A549 (cell line): ENCODE data around the gene KRT14. TPM values are rescaled to one million over a fixed set of nuclear protein-coding genes. Genes with fewer than 3 reads are reported as not detected.
A peak's percentile ranks its signal among the peaks of the same experiment; 100 is the strongest.
"Not testable (repeated sequence)": the region's sequence is repeated elsewhere in the genome, so short reads cannot be mapped to it uniquely, and the experiment has no call there.

Experiments
- ATAC-seq, 2 experiments: fragments of 200-7000 bp in 1 of 2; fragments of >200 bp in 1 of 2; cut with Nextera tagmentation in 1 of 2; cut with Tn5 transposase in 1 of 2; 3 replicates each; pipeline versions ENCODE4 v1.8.0 to v1.9.1; 2018 to 2020; ENCODE audit warnings: mild to moderate bottlenecking in 1 of 2, moderate library complexity in 1 of 2
- CTCF ChIA-PET: fragments of 300-600 bp; sonication (Branson Sonifier 250); formaldehyde crosslinking; extraction: SDS; loops from one replicate; lab custom pipeline; 2021; ENCODE audit warnings: antibody characterized with exemption, inconsistent platforms; lab: Yijun Ruan, JAX
- POLR2A ChIA-PET: fragments of 350-600 bp; formaldehyde crosslinking; extraction: SDS; loops from one replicate; lab custom pipeline; 2021; ENCODE audit warnings: antibody characterized with exemption, inconsistent platforms; lab: Yijun Ruan, JAX
- DNase-seq, 2 experiments: peaks; one replicate each; pipeline versions ENCODE4 v3.0.0 to v3.0.0-alpha.2; 2011 to 2016; ENCODE audit warnings: low read depth in 1 of 2, low spot score in 1 of 2
- FAIRE-seq: peaks from 2 replicates; lab custom pipeline; 2011; peaks lifted over from hg19 to GRCh38; lab: Jason Lieb, UNC
- H3K27ac ChIP-seq, 2 experiments: fragments of >200 bp; sonication (Bioruptor Twin); formaldehyde crosslinking; 3 replicates each; pipeline ENCODE4 v1.5.1; 2016 to 2017
- H3K4me1 ChIP-seq: fragments of >200 bp; sonication (Bioruptor Twin); formaldehyde crosslinking; 3 replicates; pipeline ENCODE4 v1.6.1; 2016
- H3K4me2 ChIP-seq: fragments of >200 bp; sonication (Bioruptor Twin); formaldehyde crosslinking; 3 replicates; pipeline ENCODE4 v1.6.1; 2016
- H3K4me3 ChIP-seq: fragments of >200 bp; sonication (Bioruptor Twin); formaldehyde crosslinking; 3 replicates; pipeline ENCODE4 v1.5.1; 2016
- H3K9me3 ChIP-seq: fragments of >200 bp; sonication (Bioruptor Twin); formaldehyde crosslinking; 3 replicates; pipeline ENCODE4 v1.6.1; 2016
- CBX2 ChIP-seq: fragments of 200-600 bp; sonication (generic); IDR thresholded peaks from 2 replicates; pipeline ENCODE4 v1.6.1; 2016; ENCODE audit warnings: low read depth, mild to moderate bottlenecking, borderline replicate concordance
- CHD4 ChIP-seq: fragments of 200-600 bp; sonication (generic); IDR thresholded peaks from 2 replicates; pipeline ENCODE4 v1.6.1; 2016; ENCODE audit warnings: antibody characterized with exemption, mild to moderate bottlenecking, borderline replicate concordance
- FOSL2 ChIP-seq, 2 experiments: fragments of 450-650 bp in 1 of 2; fragments of >200 bp in 1 of 2; sonication (Bioruptor Twin) in 1 of 2; formaldehyde crosslinking; IDR thresholded peaks; 2 replicates each; pipeline versions ENCODE4 v1.5.0 to v1.6.1; 2016 to 2020; ENCODE audit warnings: mild to moderate bottlenecking in 1 of 2, moderate library complexity in 1 of 2
- GATA3 ChIP-seq: IDR thresholded peaks from 2 replicates; pipeline ENCODE4 v1.6.1; 2012; ENCODE audit warnings: borderline replicate concordance
- HOXA7 ChIP-seq: fragments of 250-450 bp; sonication (Bioruptor Pico); IDR thresholded peaks from 2 replicates; pipeline ENCODE4 v1.5.0; 2020; ENCODE audit warnings: mild to moderate bottlenecking, moderate library complexity
- HOXB13 ChIP-seq: fragments of 250-450 bp; sonication (Bioruptor Pico); IDR thresholded peaks from 2 replicates; pipeline ENCODE4 v1.5.0; 2020; ENCODE audit warnings: low read depth, mild to moderate bottlenecking, moderate library complexity
- HOXB5 ChIP-seq: fragments of 250-450 bp; sonication (Bioruptor Pico); IDR thresholded peaks from 2 replicates; pipeline ENCODE4 v1.5.0; 2020; ENCODE audit warnings: mild to moderate bottlenecking, moderate library complexity
- KDM5A ChIP-seq: fragments of 200-600 bp; sonication (generic); IDR thresholded peaks from 2 replicates; pipeline ENCODE4 v1.6.1; 2016; ENCODE audit warnings: antibody characterized with exemption, mild to moderate bottlenecking
- MYC ChIP-seq: IDR thresholded peaks from 2 replicates; pipeline ENCODE4 v1.6.1; 2012; ENCODE audit warnings: mild to moderate bottlenecking, inconsistent platforms, low read length, improper control_type of control experiment, borderline replicate concordance
- PHF8 ChIP-seq: fragments of 200-600 bp; sonication (generic); IDR thresholded peaks from 2 replicates; pipeline ENCODE4 v1.6.1; 2016; ENCODE audit warnings: low read depth, mild to moderate bottlenecking, antibody characterized with exemption, moderate library complexity, borderline replicate concordance
- RCOR1 ChIP-seq: fragments of 150-350 bp; IDR thresholded peaks from 2 replicates; pipeline ENCODE4 v1.6.1; 2014; ENCODE audit warnings: antibody characterized with exemption, low read length, low read depth
- SREBF2 ChIP-seq: fragments of 450-650 bp; IDR thresholded peaks from 2 replicates; pipeline ENCODE4 v1.6.1; 2014; ENCODE audit warnings: mild to moderate bottlenecking, moderate library complexity
- TFCP2L1 ChIP-seq: fragments of 250-450 bp; sonication (Bioruptor Pico); IDR thresholded peaks from 2 replicates; pipeline ENCODE4 v1.5.0; 2021; ENCODE audit warnings: mild to moderate bottlenecking
- ZNF302 ChIP-seq: fragments of 250-450 bp; sonication (Bioruptor Pico); IDR thresholded peaks from 2 replicates; pipeline ENCODE4 v1.9.0; 2021; ENCODE audit warnings: inconsistent platforms, mild to moderate bottlenecking, moderate library complexity
- WGBS: methylation state at CpG from one replicate; pipeline ENCODE4 v1.1.6; 2017; ENCODE audit errors: missing lambda C conversion rate; 5-methylcytosine and 5-hydroxymethylcytosine counted together
- polyA plus RNA-seq, 4 experiments: library from polyadenylated mRNA; depleted of rRNA in 3 of 4; stranded (reverse); fragments of >200 nt; fragmentation: RNase III in 1 of 4; extraction: RNeasy Plus Mini Kit Qiagen cat#74134 plus additional on column Dnase treatment in 1 of 4; gene quantifications; 2 replicates in 3 of 4; 3 replicates in 1 of 4; pipeline ENCODE4 v1.2.3, GENCODE V29; 2011 to 2017
- TF ChIP-seq, protein P1 (sequence below): fragments of 150-350 bp; IDR thresholded peaks from 2 replicates; pipeline ENCODE4 v1.6.1; 2014; ENCODE audit warnings: low read depth, mild to moderate bottlenecking, low read length
- TF ChIP-seq, protein P2 (sequence below): fragments of >200 bp; sonication (Bioruptor Twin); formaldehyde crosslinking; IDR thresholded peaks from 3 replicates; pipeline ENCODE4 v1.6.1; 2016
- TF ChIP-seq, protein P3 (sequence below): fragments of 450-650 bp; IDR thresholded peaks from 2 replicates; pipeline ENCODE4 v1.6.1; 2014; ENCODE audit warnings: antibody characterized with exemption
- TF ChIP-seq, protein P4 (sequence below): fragments of 250-450 bp; sonication (Bioruptor Pico); IDR thresholded peaks from 2 replicates; pipeline ENCODE4 v1.5.0; 2020; ENCODE audit warnings: low read depth, mild to moderate bottlenecking, moderate library complexity

Gene KRT14
- polyA plus RNA-seq, 2 of the 4 experiments (the other 2 are of a cell fraction) = 0.04 to 0.10 TPM

DNA sequence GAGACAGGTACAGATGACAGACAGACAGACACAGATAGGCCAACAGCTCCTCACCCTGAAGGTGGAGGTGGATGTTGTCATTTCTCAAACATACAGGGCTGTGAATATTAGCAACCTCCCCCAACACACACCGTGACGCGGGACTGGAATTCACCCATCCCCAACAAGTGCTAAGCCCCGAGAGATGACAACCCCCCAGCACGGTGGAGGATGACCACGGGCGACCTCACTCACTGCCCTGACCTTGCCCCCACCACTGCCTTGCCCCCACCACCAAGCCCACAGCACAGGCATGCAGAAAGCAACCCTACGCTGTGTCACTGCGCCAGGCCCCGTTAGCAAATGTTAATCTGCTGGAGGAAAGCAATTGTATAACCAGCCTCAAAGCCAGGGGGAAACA, 42.6 kb upstream of the KRT14 start:
- H3K4me3 ChIP-seq = no peak overlapping the region
- no peak for FAIRE-seq
- CTCF ChIA-PET = interaction anchor here (1.1 to 9.5 kb wide), 4 partner anchors 19 to 80 kb away, joined by 3 to 56 read pairs (median 14); no protein-coding TSS in a partner anchor
- ATAC-seq = no peak
- no peak for DNase-seq
- H3K4me2 ChIP-seq = no peak overlapping the region
- POLR2A ChIA-PET = no interaction called here
- WGBS = 67% methylated on average over 10 of the region's 10 CpGs
- 0 out of 3 replicates have a peak, but pooled peaks cover 2% of the 10 kb centered on the region for H3K4me1 ChIP-seq
- no peaks in the 10 kb centered on the region for H3K9me3 ChIP-seq
- TF ChIP-seq ZNF302 (CRISPR knock-in tag) = no peak
- TF ChIP-seq, protein P1, sequence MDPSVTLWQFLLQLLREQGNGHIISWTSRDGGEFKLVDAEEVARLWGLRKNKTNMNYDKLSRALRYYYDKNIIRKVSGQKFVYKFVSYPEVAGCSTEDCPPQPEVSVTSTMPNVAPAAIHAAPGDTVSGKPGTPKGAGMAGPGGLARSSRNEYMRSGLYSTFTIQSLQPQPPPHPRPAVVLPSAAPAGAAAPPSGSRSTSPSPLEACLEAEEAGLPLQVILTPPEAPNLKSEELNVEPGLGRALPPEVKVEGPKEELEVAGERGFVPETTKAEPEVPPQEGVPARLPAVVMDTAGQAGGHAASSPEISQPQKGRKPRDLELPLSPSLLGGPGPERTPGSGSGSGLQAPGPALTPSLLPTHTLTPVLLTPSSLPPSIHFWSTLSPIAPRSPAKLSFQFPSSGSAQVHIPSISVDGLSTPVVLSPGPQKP = no peak
- TF ChIP-seq FOSL2 (IDR thresholded peaks at IDR 0.05) = no peak
- TF ChIP-seq FOSL2 (CRISPR knock-in tag; IDR thresholded peaks at IDR 0.05) = no peak
- no peak overlapping the region for H3K27ac ChIP-seq

DNA sequence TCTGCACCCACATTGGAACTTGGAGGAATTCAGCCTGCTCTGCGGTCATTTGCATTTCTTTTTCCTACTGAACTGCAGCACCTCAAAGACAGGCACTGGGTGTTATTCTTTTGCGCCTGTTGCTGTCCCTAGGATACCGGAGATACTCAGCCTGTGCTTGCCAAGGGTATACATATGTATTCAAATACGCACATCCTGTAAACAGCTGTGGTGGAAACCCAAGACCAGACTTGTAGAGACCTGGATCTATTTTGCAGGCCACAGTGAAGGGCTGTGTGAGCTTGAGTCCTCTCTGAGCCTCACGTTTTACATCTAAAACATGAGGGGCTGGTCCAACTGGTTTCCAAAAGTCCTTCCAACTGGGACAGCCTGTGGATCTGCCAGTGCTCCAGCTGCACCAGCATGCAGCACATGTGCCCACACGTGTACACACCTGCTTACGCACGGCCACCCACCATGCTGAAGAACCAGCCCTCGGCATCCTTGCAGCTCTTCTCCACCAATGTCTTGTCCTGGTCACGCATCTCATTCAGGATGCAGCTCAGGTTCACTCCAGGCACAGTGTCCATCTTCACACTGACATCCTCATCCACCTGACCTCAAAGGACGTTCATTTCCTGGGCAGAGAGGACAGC, 42.0 kb upstream of the KRT14 start:
- not testable (repeated sequence) for FAIRE-seq
- CTCF ChIA-PET = interaction anchor here (0.6 to 9.5 kb wide), 5 partner anchors 13 to 80 kb away, joined by 3 to 56 read pairs (median 5); no protein-coding TSS in a partner anchor

DNA sequence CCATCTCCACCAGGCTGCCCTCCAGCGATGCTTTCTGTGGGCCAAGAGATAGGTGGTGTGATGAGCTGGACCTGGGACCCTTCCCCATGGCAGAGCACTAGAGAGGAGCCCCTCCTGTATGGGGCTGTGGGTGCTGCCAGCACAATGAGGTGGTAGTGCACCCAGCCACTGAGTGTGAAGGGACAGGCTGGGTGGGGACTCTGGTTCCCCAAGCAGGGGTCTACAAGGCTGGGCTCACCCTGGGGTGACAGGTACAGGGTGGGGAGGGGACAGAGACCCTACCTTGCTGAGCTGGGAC, 41.3 kb upstream of the KRT14 start:
- not testable (repeated sequence) for H3K27ac ChIP-seq, FAIRE-seq, H3K4me2 ChIP-seq, H3K4me1 ChIP-seq, DNase-seq, H3K9me3 ChIP-seq, H3K4me3 ChIP-seq
- WGBS = no CpG with 5 or more reads among the region's 1 CpG
- POLR2A ChIA-PET = interaction anchor here (0.6 kb wide), 1 partner anchor 1349 kb away, joined by 3 read pairs; no protein-coding TSS in a partner anchor
- CTCF ChIA-PET = interaction anchor here (4.6 to 9.5 kb wide), 2 partner anchors 20 to 79 kb away, joined by 22 to 56 read pairs; no protein-coding TSS in a partner anchor
- peak in 1 of 2 experiments; percentile 44; a peak in 2 of 6 replicates for ATAC-seq

More for the DNA sequence above, 42.0 kb upstream of the KRT14 start:
- DNase-seq, ATAC-seq, H3K27ac ChIP-seq, POLR2A ChIA-PET, H3K4me3 ChIP-seq, H3K4me2 ChIP-seq, H3K9me3 ChIP-seq, H3K4me1 ChIP-seq: not testable (repeated sequence)
- WGBS = 84% methylated on average over 11 of the region's 11 CpGs

DNA sequence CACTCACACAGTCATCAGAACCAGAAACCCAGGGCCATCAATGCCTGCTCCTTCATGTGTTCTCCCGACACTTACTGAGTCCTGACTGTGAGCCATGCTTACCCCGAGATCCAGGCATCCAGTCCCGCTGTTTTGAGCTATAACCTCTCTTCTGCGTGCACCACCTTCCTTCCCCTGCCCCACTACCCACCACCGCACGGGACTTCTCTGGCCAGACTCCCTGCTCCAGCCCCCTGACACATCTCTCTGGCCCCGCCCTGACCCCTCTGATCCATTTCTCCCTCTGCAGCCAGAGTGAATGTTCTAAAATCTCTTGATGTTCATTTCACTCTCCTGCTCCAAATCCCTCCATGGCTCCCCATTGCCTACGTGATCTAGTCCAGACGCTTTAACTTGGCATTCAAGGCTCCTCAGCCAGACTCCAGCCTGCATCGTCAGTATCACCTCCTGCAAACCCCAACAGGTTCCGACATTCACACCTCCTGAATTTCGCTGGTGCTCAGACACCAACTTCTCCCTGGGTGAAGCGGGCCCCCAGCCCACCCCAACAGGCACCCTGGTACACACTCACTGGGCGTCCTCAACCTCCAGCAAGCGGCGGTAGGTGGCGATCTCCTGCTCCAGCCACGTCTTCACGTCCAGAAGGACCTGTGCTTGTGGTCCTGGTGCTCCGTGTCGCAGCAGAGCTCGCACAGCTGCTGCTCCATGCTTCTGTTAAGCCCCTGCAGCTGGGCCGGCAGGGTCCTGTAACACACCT, 40.8 kb upstream of the KRT14 start:
- ATAC-seq (peak in 1 of 2 experiments; percentile 17; a peak in 1 of 6 replicates), DNase-seq (no peak), FAIRE-seq (no peak)
- TF ChIP-seq ZNF302 (CRISPR knock-in tag) = no peak
- TF ChIP-seq HOXB5 = no peak
- TF ChIP-seq, protein P2, sequence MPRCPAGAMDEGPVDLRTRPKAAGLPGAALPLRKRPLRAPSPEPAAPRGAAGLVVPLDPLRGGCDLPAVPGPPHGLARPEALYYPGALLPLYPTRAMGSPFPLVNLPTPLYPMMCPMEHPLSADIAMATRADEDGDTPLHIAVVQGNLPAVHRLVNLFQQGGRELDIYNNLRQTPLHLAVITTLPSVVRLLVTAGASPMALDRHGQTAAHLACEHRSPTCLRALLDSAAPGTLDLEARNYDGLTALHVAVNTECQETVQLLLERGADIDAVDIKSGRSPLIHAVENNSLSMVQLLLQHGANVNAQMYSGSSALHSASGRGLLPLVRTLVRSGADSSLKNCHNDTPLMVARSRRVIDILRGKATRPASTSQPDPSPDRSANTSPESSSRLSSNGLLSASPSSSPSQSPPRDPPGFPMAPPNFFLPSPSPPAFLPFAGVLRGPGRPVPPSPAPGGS = no peak
- TF ChIP-seq MYC = no peak
- TF ChIP-seq GATA3 = no peak
- no peak for TF ChIP-seq TFCP2L1 (CRISPR knock-in tag)
- no peak for TF ChIP-seq CHD4
- TF ChIP-seq, protein P3, sequence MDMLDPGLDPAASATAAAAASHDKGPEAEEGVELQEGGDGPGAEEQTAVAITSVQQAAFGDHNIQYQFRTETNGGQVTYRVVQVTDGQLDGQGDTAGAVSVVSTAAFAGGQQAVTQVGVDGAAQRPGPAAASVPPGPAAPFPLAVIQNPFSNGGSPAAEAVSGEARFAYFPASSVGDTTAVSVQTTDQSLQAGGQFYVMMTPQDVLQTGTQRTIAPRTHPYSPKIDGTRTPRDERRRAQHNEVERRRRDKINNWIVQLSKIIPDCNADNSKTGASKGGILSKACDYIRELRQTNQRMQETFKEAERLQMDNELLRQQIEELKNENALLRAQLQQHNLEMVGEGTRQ = no peak
- TF ChIP-seq SREBF2 = no peak
- no peak for TF ChIP-seq CBX2
- no peak for TF ChIP-seq KDM5A
- no peak for TF ChIP-seq RCOR1
- no peak for TF ChIP-seq HOXA7 (CRISPR knock-in tag)
- no peak for TF ChIP-seq HOXB13 (CRISPR knock-in tag)
- TF ChIP-seq, protein P4, sequence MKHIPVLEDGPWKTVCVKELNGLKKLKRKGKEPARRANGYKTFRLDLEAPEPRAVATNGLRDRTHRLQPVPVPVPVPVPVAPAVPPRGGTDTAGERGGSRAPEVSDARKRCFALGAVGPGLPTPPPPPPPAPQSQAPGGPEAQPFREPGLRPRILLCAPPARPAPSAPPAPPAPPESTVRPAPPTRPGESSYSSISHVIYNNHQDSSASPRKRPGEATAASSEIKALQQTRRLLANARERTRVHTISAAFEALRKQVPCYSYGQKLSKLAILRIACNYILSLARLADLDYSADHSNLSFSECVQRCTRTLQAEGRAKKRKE (CRISPR knock-in tag) = no peak
- TF ChIP-seq PHF8 = no peak
- H3K4me3 ChIP-seq = no peak overlapping the region
- ChIA-PET CTCF (interaction anchor here (4.6 to 9.5 kb wide), 2 partner anchors 21 to 79 kb away, joined by 22 to 56 read pairs; no protein-coding TSS in a partner anchor), POLR2A (interaction anchor here (0.6 kb wide), 1 partner anchor 1348 kb away, joined by 3 read pairs; no protein-coding TSS in a partner anchor)
- H3K4me1 ChIP-seq = peaks cover 9% of the 10 kb centered on the region; the same call in 2 of the 3 replicates
- H3K9me3 ChIP-seq = no peaks in the 10 kb centered on the region
- H3K27ac ChIP-seq = no peak overlapping the region
- 79% methylated on average over 23 of the region's 23 CpGs for WGBS
- no peak overlapping the region for H3K4me2 ChIP-seq

DNA sequence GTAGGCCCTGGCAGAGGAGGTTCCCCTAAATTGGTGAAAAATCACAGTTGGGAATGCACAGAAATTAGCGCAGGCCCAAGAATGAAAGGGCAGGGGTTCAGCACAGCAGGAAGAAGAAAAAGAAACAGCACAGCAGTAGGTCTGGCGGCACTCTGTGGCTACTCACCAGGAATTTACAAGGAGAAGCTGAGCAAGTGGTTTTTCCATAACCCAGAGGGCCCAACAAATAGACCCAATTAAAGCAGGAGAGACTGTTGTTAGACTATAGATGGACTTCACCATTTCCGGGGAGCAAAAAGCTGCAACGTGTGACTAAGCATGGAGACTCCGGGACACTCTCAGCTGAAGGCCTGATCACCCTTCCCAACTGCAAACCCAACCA, 40.2 kb upstream of the KRT14 start:
- H3K4me3 ChIP-seq, FAIRE-seq, H3K27ac ChIP-seq, H3K4me1 ChIP-seq, ATAC-seq, POLR2A ChIA-PET, DNase-seq, H3K9me3 ChIP-seq, H3K4me2 ChIP-seq: not testable (repeated sequence)
- 88% methylated on average over 5 of the region's 5 CpGs for WGBS
- CTCF ChIA-PET = interaction anchor here (0.8 to 9.5 kb wide), 3 partner anchors 22 to 78 kb away, joined by 3 to 56 read pairs (median 14); no protein-coding TSS in a partner anchor
